Heart right ventricle (tissue), 16 donors: Measurements from ENCODE around the gene ZNF345. TPM values are rescaled to one million over a fixed set of nuclear protein-coding genes. Genes with fewer than 3 reads are reported as not detected.

Source experiments
- ATAC-seq, 8 donors: fragments of 200-7000 bp; cut with Tn5 transposase; one replicate each; pipeline ENCODE4 v1.9.1; 2020; ENCODE audit warnings: mild to moderate bottlenecking in 8 of 8, moderate library complexity in 8 of 8, moderate number of reproducible peaks in 1 of 8
- DNase-seq, 2 donors: peaks; one replicate each; pipeline ENCODE4 v3.0.0-alpha.2; 2020
- H3K27ac ChIP-seq, 10 donors: fragments of 200-600 bp; sonication (generic) in 2 of 10; one replicate each; pipeline versions ENCODE4 v1.5.0 to v1.8.0; 2020 to 2022; ENCODE audit warnings: mild to moderate bottlenecking in 3 of 10
- H3K27me3 ChIP-seq, 7 donors: fragments of 200-600 bp; one replicate each; pipeline ENCODE4 v1.8.0; 2021 to 2022; ENCODE audit warnings: mild to moderate bottlenecking in 2 of 7
- H3K36me3 ChIP-seq, 9 donors: fragments of 200-600 bp; sonication (generic) in 1 of 9; one replicate each; pipeline versions ENCODE4 v1.5.0 to v1.8.0; 2020 to 2022; ENCODE audit warnings: mild to moderate bottlenecking in 2 of 9
- H3K4me1 ChIP-seq, 9 donors: fragments of 200-600 bp; sonication (generic) in 1 of 9; one replicate each; pipeline versions ENCODE4 v1.5.0 to v1.8.0; 2020 to 2022; ENCODE audit warnings: mild to moderate bottlenecking in 4 of 9
- H3K4me3 ChIP-seq, 10 donors: fragments of 200-600 bp; sonication (generic) in 2 of 10; one replicate each; pipeline versions ENCODE4 v1.5.0 to v1.8.0; 2020 to 2022; ENCODE audit warnings: mild to moderate bottlenecking in 7 of 10, moderate library complexity in 2 of 10
- H3K9me3 ChIP-seq, 11 donors: fragments of 200-600 bp in 10 of 11; sonication (generic) in 2 of 11; one replicate each; pipeline versions ENCODE4 v1.5.0 to v1.8.0; 2013 to 2022; ENCODE audit warnings: mild to moderate bottlenecking in 2 of 11, control low read depth in 1 of 11, moderate library complexity in 1 of 11
- WGBS, 2 donors: extraction: QIAGEN DNeasy Blood & Tissue Kit; methylation state at CpG; one replicate each; pipeline ENCODE4 v1.1.7; 2013; ENCODE audit warnings: inconsistent platforms in 1 of 2; 5-methylcytosine and 5-hydroxymethylcytosine counted together
- intact Hi-C, 10 donors: fragments of 100-400 bp; cut with DNase I; formaldehyde crosslinking; loops; one replicate each; pipeline versions ENCODE4 v1.11.1 to v1.14.2; 2022
- polyA plus RNA-seq, 2 donors: library from polyadenylated mRNA; stranded (reverse); fragments of 200-250 nt; gene quantifications; one replicate each; pipeline ENCODE4 v1.2.3, GENCODE V29; 2013
- total RNA-seq, 10 donors: library from RNA; stranded (reverse); fragmentation: NEBNext Ultra II Directional in 3 of 10; extraction: Animal tissue kit (Norgen Biotek cat#: 25700) in 3 of 10; gene quantifications; one replicate each; pipeline versions ENCODE4 v1.2.1 to v1.2.4, GENCODE V29; 2021 to 2023
- TF ChIP-seq, protein P1 (sequence below), 9 donors: fragments of 200-600 bp; sonication (generic) in 2 of 9; IDR thresholded peaks; one replicate each; pipeline versions ENCODE4 v1.5.0 to v1.8.0; 2021 to 2022; ENCODE audit warnings: antibody characterized with exemption in 9 of 9, mild to moderate bottlenecking in 5 of 9, moderate library complexity in 1 of 9
- donor health status: Arrhythmogenic right ventricular cardiomyopathy.
- donor health status: ischemic (EF 13 %, LVEDD 7.1; RV severe dilation, severe dysfunction).
- donor health status: healthy with polysubstance abuse.
- donor health status: DM: no; HTN: yes; CAD: no.
- donor health status: DM: no; HTN: no; CAD: no.
- donor health status: ischemic (EF 25% LVEDD 6.9; RV normal size, moderate dysfunction).
- donor health status: ischemic (EF 25% LVEDD 5.7; RV mildly dilated, moderate dysfunction).
- donor health status: healthy.
- donor health status: DM: yes; HTN: yes; CAD: no.
- donor health status: Ischemic cardiomyopathy.
- donor health status: ischemic (EF 35%, LVEDD 5.7; RV mildly dilated, moderate dysfunction).
- donor health status: nonischemic (EF 11% LVEDD 7.7; RV severe dilation, severe dysfunction).
- donor health status: DM: yes; HTN: yes; CAD: no.
- donor health status: PGD.
- donor health status: ischemic (EF 29% LVEDD 5.4; RV normal size, mild dysfunction).
- donor health status: nonischemic (EF 23%, LVEDD 6.1; RV moderate dilation, normal function).

ZNF345 gene
- total and polyA plus RNA-seq, 12 donors: 1.4 to 4.5 (median 3.0) TPM

DNA sequence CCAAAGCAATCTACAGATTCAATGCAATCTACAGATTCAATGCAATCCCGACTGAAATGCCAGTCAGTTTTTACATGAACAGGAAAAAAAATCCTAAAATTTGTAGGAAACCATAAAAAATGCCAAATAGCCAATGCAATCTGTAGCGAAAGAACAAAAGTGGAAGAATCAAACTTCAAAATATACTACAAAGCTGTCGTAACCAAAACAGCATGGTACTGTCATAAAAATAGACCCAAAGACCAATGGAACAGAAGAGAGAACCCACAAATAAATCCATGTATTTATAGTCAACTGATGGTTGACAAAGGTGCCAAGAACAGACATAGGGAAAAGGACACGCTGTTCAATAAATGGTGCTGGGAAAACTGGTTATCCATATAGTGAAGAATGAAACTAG, 47.7 kb downstream of the ZNF345 start:
- H3K4me3 ChIP-seq: no peak overlapping the region
- peaks cover 0 to 100% (median 87%) of the 10 kb centered on the region in 9 donors for H3K36me3 ChIP-seq
- 98 to 99% methylated on average over 4 of the region's 4 CpGs for WGBS, 2 donors
- H3K9me3 ChIP-seq: peaks cover 0 to 100% (median 97%) of the 10 kb centered on the region in 11 donors
- TF ChIP-seq, protein P1, sequence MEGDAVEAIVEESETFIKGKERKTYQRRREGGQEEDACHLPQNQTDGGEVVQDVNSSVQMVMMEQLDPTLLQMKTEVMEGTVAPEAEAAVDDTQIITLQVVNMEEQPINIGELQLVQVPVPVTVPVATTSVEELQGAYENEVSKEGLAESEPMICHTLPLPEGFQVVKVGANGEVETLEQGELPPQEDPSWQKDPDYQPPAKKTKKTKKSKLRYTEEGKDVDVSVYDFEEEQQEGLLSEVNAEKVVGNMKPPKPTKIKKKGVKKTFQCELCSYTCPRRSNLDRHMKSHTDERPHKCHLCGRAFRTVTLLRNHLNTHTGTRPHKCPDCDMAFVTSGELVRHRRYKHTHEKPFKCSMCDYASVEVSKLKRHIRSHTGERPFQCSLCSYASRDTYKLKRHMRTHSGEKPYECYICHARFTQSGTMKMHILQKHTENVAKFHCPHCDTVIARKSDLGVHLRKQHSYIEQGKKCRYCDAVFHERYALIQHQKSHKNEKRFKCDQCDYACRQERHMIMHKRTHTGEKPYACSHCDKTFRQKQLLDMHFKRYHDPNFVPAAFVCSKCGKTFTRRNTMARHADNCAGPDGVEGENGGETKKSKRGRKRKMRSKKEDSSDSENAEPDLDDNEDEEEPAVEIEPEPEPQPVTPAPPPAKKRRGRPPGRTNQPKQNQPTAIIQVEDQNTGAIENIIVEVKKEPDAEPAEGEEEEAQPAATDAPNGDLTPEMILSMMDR (IDR thresholded peaks at IDR 0.05): no peak
- DNase-seq (no peak), ATAC-seq (no peak)
- no peaks in the 10 kb centered on the region for H3K4me1 ChIP-seq
- H3K27ac ChIP-seq: no peak overlapping the region
- intact Hi-C loops: no loop called here
- no peaks in the 10 kb centered on the region for H3K27me3 ChIP-seq

DNA sequence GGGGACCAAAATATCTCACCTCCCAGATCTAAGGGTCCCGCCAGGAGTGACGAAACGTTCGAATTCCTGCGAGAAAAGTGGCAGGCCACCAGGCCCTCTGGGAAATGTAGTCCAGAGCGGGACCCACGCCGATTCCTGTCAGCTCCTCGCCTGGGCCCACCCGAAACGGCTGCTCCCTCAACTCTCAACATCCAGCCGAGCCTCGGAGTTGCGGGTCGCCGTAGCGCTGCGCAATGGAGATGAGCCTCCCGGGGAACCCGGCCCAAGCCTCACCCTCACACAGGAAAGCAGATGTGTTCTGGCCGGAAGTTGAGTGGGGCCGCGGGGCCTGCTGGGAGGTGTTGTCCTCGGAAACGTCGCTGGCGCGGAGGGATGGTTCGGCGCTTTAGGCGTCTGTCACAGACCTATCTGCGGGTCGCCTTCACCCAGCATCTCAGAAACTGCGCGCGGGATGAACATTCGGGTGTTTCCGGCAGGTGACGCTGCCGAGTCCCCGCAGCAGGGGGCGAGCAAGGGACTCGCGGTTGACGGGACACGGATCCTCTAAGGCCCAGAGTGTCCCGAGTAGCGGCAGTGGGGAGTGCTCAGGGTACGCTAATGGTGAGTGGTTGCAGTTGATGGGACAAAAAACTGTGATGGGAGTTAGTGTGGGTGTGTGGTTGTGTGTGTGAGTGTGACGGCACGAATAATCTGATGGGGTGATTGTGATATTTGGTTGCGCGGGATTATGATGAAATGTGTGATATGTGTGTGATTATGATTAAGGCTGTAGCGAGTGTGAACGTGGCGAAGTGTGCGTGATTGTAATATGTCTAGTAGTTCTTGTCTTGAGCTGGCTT, 65.5 kb downstream of the ZNF345 start, which contains the start of the genes ZNF568 and ZNF829:
TSS of gene ZNF568 (plus strand) at position 341 of the 839 bp plus-strand sequence. CDS start 6,439 bp downstream, outside the sequence.
TSS of gene ZNF829 (minus strand) at position 300 of the 839 bp plus-strand sequence. CDS start 1,124 bp downstream, outside the sequence.
- intact Hi-C loops: loop anchor here in 3 of 10 donors (5.0 kb wide), 3 partner anchors 64 to 144 kb away; partner anchors contain the start of genes ZNF345 (in 2 of the 3) and ZNF850 (in 1 of the 3)
- peak; percentile 98 to 99 (median 98) for ATAC-seq
- H3K9me3 ChIP-seq: peaks cover 0 to 63% (median 5%) of the 10 kb centered on the region in 11 donors
- H3K4me3 ChIP-seq: peak within 1 kb of the TSS; percentile 53 to 97 (median 72)
- H3K27ac ChIP-seq: peak within 1 kb of the TSS; percentile 88 to 99 (median 94)
- H3K4me1 ChIP-seq: peaks cover 0 to 21% (median 11%) of the 10 kb centered on the region in 9 donors
- no peaks in the 10 kb centered on the region for H3K27me3 ChIP-seq
- TF ChIP-seq, protein P1 (IDR thresholded peaks at IDR 0.05): peak; percentile 26 to 82 (median 67)
- H3K36me3 ChIP-seq: peaks cover 0 to 65% (median 41%) of the 10 kb centered on the region in 9 donors
- 0 to 3% methylated on average over 57 of the region's 57 CpGs for WGBS, 2 donors
- DNase-seq: peak; percentile 90 to 93

DNA sequence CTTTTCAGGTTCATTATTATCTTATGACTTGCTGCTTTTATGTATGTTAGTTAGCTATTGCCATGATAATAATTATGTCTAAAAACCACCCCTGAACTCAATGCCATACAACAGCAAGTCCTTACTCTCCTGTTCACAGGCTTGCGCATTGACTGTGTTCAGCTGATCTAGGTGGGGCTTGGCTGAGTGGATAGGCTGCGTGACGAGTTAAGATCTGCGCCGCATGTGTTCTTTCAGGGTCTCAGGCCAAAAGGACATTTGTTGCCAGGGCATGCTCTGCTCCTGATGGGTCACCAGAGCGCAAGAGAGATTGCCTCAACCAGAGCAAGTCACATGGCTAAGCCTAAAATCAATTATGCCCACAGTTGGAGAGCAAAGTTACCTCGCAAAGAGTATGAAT, 66.3 kb downstream of the ZNF345 start:
- intact Hi-C loops: loop anchor here in 3 of 10 donors (5.0 kb wide), 3 partner anchors 65 to 145 kb away; partner anchors contain the start of genes ZNF345 (in 2 of the 3) and ZNF850 (in 1 of the 3)
- peak overlapping the region; percentile 53 to 97 (median 72) for H3K4me3 ChIP-seq
- H3K36me3 ChIP-seq: peaks cover 0 to 65% (median 44%) of the 10 kb centered on the region in 9 donors
- peaks cover 0 to 62% (median 3%) of the 10 kb centered on the region in 11 donors for H3K9me3 ChIP-seq
- no peak for DNase-seq
- TF ChIP-seq, protein P1 (IDR thresholded peaks at IDR 0.05): no peak
- ATAC-seq: peak in 3 of 8 donors; percentile 14 to 35 (median 23)
- 34 to 47% methylated on average over 7 of the region's 7 CpGs for WGBS, 2 donors
- peak overlapping the region in 9 of 10 donors; percentile 88 to 99 (median 95) for H3K27ac ChIP-seq
- H3K4me1 ChIP-seq: peaks cover 0 to 21% (median 11%) of the 10 kb centered on the region in 9 donors
- no peaks in the 10 kb centered on the region for H3K27me3 ChIP-seq

DNA sequence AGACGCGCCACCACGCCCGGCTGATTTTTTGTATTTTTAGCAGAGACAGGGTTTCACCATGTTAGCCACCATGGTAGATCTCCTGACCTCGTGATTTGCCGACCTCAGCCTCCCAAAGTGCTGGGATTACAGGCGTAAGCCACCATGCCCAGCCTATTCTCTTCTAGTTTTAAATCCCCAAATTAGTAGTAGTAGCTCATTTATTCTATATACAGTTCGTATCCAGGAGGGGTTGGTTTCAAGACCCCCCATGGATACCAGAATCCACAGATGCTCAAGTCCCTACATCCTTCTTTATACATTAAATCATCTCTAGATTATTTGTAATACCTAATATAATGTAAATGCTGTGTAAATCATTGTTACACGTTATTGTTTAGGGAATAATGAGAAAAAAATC, 67.4 kb downstream of the ZNF345 start:
- Histone ChIP-seq H3K9me3 (peaks cover 0 to 60% (median 4%) of the 10 kb centered on the region in 11 donors), H3K36me3 (peaks cover 0 to 65% (median 42%) of the 10 kb centered on the region in 9 donors)
- WGBS, 2 donors: 94 to 97% methylated on average over 9 of the region's 9 CpGs

More for the DNA sequence above, 67.4 kb downstream of the ZNF345 start:
- DNase-seq (no peak), ATAC-seq (no peak)
- Histone ChIP-seq H3K4me3 (no peak overlapping the region), H3K27me3 (no peaks in the 10 kb centered on the region), H3K27ac (no peak overlapping the region), H3K4me1 (peaks cover 0 to 21% (median 11%) of the 10 kb centered on the region in 9 donors)
- TF ChIP-seq, protein P1 (IDR thresholded peaks at IDR 0.05): no peak
- intact Hi-C loops: loop anchor here in 3 of 10 donors (5.0 kb wide), 3 partner anchors 66 to 146 kb away; partner anchors contain the start of genes ZNF345 (in 2 of the 3) and ZNF850 (in 1 of the 3)
